ENCODE results near the gene CNIH4. TPM values are rescaled to one million over a fixed set of nuclear protein-coding genes. Genes with fewer than 3 reads are reported as not detected.
A peak's percentile ranks its signal among the peaks of the same experiment; 100 is the strongest.
"Not testable (repeated sequence)": the region's sequence is repeated elsewhere in the genome, so short reads cannot be mapped to it uniquely, and the experiment has no call there.

The CNIH4 gene
- total RNA-seq, 1 donor from 2014 or later, result 19.8 TPM

DNA sequence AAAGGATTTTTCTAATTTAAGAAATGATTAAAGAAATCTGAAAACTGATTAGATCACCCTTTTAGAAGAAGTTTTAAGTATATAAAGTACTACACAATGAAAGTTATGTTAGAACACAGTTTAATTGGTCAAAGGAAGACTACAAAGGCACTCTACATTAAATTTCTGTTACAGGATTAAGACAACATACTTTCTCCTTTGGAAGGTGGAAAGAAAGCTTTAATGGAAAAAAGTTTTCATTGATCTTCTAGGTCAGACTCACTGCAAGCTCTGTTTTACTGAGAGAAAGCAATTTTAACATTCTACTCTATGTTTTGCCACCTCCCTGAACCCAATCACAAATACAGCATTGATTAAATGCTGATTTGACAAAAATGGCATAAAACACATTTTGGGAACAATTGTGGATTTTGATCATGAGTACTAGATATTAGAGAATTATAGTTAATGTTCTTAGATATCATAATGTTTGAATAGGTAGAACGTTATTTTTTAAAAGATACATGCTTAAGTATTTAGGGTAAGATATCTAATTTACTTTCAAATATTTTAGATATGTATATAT lies 45.9 kb downstream of the CNIH4 start:
- DNase-seq, result no peak

DNA sequence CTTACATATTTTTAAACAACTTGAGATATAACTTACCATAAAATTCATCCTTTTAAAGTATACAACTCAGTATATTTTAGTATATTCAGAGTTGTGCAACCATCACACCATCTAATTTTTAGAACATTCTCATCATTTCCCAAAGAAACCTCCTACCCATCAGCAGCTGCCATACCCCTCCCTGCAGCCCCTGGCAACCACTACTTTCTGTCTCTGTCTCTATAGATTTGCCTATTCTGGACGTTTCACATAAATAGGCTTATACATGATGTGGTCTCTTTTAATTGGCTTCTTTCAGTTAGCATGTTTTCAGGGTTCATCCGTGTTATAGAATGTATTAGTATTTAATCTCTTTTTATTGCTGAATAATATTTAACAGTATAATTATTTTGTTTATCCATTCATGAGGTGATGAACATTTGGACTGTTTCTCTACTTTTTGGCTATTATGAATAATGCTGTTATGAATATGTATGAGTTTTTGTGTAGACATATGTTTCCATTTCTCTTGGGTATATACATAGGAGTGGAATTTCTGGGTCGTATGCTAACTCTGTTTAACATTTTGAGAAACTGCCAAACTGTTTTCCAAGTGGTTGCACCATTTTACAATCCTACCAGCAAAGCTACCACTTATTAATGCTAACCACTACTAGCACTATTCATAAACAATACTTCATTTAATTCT lies 48.4 kb downstream of the CNIH4 start:
- no peak for DNase-seq

DNA sequence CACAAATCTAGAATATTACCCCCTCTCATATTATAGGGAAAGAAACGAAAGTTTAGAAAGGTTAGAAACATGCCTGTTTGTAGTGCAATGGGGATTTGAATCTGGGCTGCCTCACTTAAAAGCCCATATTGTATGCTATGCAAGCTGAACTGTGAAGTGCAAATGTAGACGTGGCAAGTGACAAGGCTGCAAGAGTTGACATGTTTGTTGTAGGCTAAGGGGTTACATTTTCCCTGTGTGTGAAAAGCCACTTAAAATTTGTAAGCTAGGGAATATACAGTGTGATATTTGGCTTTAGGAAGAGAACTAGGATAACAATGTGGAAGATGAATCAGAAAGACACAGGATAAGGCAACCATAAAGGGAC lies 48.9 kb downstream of the CNIH4 start:
- no peak for DNase-seq

DNA sequence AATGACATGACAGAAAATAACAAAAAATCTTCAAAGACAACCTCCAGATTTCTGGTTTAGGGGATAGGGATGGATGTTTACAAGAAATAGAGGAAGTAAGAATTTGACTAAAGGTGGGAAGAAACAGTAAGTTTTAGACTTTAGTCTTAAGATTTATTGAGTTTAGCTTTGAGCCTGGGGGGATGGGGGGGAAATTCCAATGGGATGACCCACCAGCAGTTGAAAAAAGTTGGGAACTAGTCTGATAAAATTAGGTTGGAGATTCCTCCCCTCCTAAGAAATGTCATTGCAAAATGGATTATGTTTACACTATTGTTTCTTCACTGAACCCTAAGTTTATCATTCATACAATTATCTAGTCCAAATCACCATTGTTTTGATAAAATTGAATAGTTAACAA lies 49.5 kb downstream of the CNIH4 start:
- DNase-seq, result no peak

DNA sequence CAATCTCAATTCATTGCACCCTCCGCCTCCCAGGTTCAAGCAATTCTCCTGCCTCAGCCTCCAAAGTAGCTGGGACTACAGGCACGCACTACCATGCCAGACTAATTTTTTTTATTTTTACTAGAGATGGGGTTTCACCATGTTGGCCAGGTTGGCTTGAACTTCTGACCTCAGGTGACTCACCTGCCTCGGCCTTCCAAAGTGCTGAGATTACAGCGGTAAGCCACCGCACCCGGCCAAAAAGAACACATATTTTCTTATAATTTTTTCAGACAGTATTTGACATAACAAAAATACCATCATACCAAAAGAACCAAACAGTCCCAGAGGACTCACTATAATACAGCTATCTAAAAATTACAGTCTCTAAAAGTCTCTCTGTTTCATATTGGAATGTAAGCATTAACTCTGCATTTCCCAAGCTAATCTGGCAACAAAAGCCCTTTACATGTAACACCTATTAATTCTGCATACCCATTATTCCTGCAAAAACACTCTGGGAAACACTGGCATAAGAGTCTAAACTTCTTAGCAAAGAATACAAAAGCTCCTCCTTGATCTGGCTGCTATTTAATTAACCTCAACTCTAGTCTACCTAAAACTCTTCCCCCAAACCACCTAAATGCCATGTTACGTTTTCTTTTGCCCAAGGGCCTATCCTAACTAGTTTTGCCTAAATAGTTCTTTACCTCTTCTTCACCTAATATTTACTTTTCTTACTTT lies 51.1 kb downstream of the CNIH4 start:
- DNase-seq, result no peak

DNA sequence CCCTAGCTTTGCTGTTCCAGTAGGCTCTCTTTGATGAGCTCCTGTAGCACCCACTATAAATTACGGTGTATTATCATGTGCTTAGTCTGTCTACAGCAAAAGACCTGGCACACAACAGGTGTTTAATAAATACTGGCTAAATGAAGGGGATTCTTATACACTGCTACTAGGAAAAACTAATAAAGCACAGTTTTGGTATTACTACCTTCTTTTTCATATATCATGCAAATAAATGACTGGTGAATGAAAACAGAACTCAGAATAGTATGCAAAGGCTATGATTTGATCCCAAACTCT lies 51.6 kb downstream of the CNIH4 start:
- no peak for DNase-seq

DNA sequence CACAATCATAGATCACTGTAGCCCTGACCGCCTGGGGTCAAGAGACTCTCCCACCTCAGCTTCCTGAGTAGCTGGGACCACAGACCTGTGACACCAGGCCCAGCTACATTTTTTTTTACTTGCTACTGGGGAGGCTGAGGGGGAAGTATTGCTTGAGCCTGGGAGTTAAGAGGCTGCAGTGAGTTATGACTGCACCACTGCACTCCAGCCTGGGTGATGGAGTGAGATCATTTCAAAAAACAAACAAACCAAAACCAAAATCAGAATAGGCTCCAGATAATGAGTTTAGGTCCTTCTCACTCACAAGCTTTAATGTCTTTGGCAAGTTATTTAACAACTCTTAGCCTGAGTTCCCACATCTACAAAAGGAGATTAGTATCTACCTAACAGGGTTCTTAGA lies 55.1 kb downstream of the CNIH4 start:
- no peak for DNase-seq

DNA sequence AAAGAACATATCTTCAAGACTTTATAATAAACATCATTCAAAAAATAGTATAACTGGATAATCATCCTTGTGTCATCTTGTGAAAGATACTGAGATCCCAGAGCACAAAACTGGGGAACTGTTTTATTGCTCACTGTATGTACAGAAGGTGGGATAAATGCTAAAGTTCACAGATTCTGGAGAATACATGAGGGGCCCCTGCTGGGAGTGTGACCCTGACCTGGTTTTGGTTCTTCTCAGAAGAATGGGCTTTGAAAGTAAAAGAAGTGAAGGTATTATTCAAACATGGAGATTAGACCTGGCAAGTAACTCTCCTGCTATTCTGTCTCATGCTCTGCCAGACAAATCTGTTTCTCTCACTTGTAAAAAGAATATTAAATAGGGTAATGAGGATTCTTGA lies 63.4 kb downstream of the CNIH4 start:
- DNase-seq, result no peak

DNA sequence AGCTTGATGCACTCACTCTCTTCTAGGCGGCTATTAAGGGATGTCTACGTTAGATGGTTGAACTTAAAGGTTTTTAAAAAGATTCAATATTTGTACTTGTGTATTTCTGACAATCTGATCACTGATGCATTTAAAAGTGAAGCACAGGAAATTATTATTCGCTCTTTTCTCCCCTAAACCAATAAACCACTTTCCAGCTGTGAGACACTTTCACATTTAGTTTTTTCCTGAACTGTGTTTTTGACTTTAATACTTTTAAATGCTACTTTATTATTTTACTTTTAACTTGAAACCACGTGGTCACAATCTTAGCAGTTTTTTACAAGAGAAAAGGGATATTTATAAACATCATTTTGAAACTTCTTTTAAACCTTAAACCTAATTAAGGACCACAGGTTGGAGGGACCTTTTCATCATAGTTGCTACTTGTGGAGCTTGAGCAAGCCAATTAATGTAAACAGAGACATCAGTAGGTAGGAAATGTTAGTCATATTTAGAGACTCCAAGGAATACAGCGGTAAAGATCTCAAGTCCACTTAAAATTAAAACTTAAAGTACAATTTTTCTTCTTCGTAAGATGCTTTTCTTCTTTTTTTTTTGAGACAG lies 68.7 kb downstream of the CNIH4 start:
- DNase-seq, result no peak

DNA sequence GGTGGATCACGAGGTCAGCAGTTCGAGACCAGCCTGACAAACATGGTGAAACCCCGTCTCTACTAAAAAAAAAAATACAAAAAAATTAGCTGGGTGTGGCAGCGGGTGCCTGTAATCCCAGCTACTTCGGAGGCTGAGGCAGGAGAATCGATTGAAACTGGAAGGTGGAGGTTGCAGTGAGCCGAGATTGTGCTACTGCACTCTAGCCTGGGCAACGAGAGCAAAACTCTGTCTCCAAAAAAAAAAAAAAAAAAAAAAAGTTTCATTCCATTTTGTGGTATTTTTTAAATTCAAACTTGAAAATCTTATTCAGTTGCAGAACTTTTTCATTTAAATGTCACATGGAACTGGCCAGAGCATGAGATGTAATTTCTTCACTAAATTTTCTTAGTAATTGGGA lies 70.2 kb downstream of the CNIH4 start:
- not testable (repeated sequence) for DNase-seq

DNA sequence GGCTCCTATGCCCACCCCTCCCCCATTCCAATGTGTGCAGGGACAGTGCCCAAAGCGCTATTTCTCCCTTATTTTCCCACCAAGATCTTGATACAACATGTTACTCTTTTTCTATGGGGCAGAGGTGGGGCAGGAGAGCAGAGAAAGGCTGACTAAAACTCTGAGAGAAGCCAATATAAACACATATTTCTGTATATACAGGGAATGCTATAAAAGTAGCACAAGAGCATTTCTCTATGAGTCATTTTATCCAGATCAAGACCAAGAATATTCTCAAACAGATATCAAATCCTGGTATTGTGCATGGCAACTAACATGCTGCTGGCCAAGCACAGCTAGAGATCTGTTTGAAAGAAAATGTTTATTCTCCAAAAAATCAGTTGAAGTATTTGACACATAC lies 70.7 kb downstream of the CNIH4 start:
- DNase-seq, result no peak

DNA sequence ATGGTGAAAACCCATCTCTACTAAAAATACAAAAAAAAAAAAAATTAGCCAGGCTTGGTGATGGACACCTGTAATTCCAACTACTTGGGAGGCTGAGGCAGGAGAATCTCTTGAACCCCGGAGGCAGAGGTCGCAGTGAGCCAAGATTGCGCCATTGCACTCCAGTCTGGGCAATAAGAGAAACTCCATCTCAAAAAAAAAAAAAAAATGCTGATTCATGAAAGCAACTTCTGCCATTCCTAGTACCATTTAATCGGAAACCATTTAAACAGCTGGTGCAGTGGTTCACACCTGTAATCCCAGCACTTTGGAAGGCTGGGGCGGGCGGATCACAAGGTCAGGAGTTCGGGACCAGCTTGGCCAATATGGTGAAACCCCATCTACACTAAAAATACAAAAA lies 72.0 kb downstream of the CNIH4 start:
- not testable (repeated sequence) for DNase-seq

Small RNAs within 50 kb of the gene (small RNA-seq; reads per million reads assigned to genes)
- 0.29 reads per million, percentile 50 among the genes with 10 or more reads in this experiment for gene MIR4742 (ENCODE audit: low replicate concordance)

Other genes starting within 250 kb of the CNIH4 start
- 31.0 TPM for gene FBXO28, start 242.8 kb upstream of the CNIH4 start, total RNA-seq
- 77.1 TPM for gene DEGS1, start 173.6 kb upstream of the CNIH4 start, total RNA-seq
- gene NVL, start 26.7 kb upstream of the CNIH4 start, total RNA-seq, result 48.3 TPM
- 86.1 TPM for gene WDR26, start 77.9 kb downstream of the CNIH4 start, total RNA-seq

All from tongue (tissue), 3 donors.